Right cardiac atrium (tissue), 5 donors: ENCODE measurements around the gene ZNF681. TPM values are rescaled to one million over a fixed set of nuclear protein-coding genes. Genes with fewer than 3 reads are reported as not detected.
"Not testable (repeated sequence)": the region's sequence is repeated elsewhere in the genome, so short reads cannot be mapped to it uniquely, and the experiment has no call there.

Experiments used
- ATAC-seq, 2 donors: fragments of 200-7000 bp; cut with Tn5 transposase; one replicate each; pipeline versions ENCODE4 v1.8.0 to v1.9.1; 2020; ENCODE audit warnings: moderate library complexity in 2 of 2, mild to moderate bottlenecking in 1 of 2
- DNase-seq, 3 donors: peaks; one replicate each; pipeline ENCODE4 v3.0.0-alpha.2; 2020
- H3K27ac ChIP-seq: one replicate; pipeline ENCODE4 v1.5.1; 2013; ENCODE audit warnings: mild to moderate bottlenecking, low read length, control low read depth, moderate library complexity
- H3K27me3 ChIP-seq: one replicate; pipeline ENCODE4 v1.6.1; 2013; ENCODE audit not compliant: control insufficient read depth, insufficient read depth
- H3K4me1 ChIP-seq: one replicate; pipeline ENCODE4 v1.6.1; 2013; ENCODE audit warnings: low read length; ENCODE audit not compliant: control insufficient read depth, insufficient read depth
- H3K4me3 ChIP-seq: one replicate; pipeline ENCODE4 v1.5.1; 2013; ENCODE audit warnings: low read length, control low read depth
- H3K9me3 ChIP-seq: one replicate; pipeline ENCODE4 v1.6.1; 2013; ENCODE audit warnings: low read length; ENCODE audit not compliant: control insufficient read depth
- WGBS: extraction: QIAGEN DNeasy Blood & Tissue Kit; methylation state at CpG from one replicate; pipeline ENCODE4 v1.1.7; 2013; 5-methylcytosine and 5-hydroxymethylcytosine counted together
- intact Hi-C, 4 donors: fragments of 100-400 bp; cut with DNase I; formaldehyde crosslinking; loops; one replicate each; pipeline versions ENCODE4 v1.11.0 to v1.14.0; 2022 to 2023
- polyA plus RNA-seq: library from polyadenylated mRNA; stranded (reverse); fragments of 200-250 nt; gene quantifications from one replicate; pipeline ENCODE4 v1.2.3, GENCODE V29; 2013
- total RNA-seq, 4 donors: library from RNA; stranded (reverse); fragmentation: NEBNext Ultra II Directional; extraction: Animal tissue kit (Norgen Biotek cat#: 25700); gene quantifications; one replicate each; pipeline ENCODE4 v1.2.1, GENCODE V29; 2021
- donor health status: healthy with polysubstance abuse.
- donor health status: DM: no; HTN: yes; CAD: no.
- donor health status: DM: no; HTN: no; CAD: no.
- donor health status: DM: no; HTN: yes; CAD: no; lungs with severe emphysema.
- donor health status: DM: yes; HTN: yes; CAD: no.

The ZNF681 gene
- total and polyA plus RNA-seq, 5 donors = 0.43 to 1.3 (median 1.0) TPM

GRCh38 chr19:23743633-23744232 lies 15.0 kb downstream of the ZNF681 start:
- intact Hi-C loops, H3K27me3 ChIP-seq, H3K9me3 ChIP-seq, H3K4me1 ChIP-seq, H3K27ac ChIP-seq, DNase-seq, H3K4me3 ChIP-seq, ATAC-seq: not testable (repeated sequence)
- 99% methylated on average over 1 of the region's 1 CpG for WGBS

- H3K4me3 ChIP-seq, ATAC-seq, intact Hi-C loops: not testable (repeated sequence)
Observed at GRCh38 chr19:23730729-23731465, 27.8 kb downstream of the ZNF681 start.

GRCh38 chr19:23724161-23724560 lies 34.5 kb downstream of the ZNF681 start:
- H3K9me3 ChIP-seq, H3K4me1 ChIP-seq, H3K27me3 ChIP-seq, intact Hi-C loops, DNase-seq, H3K27ac ChIP-seq, H3K4me3 ChIP-seq, ATAC-seq: not testable (repeated sequence)
- WGBS = 11% methylated on average over 3 of the region's 6 CpGs

More at GRCh38 chr19:23730729-23731465, 27.8 kb downstream of the ZNF681 start:
- not testable (repeated sequence) for H3K27ac ChIP-seq, H3K4me1 ChIP-seq, H3K9me3 ChIP-seq, DNase-seq, H3K27me3 ChIP-seq
- WGBS = 87% methylated on average over 6 of the region's 6 CpGs

- DNase-seq (no peak), ATAC-seq (no peak)
- intact Hi-C loops = no loop called here
- Histone ChIP-seq H3K27me3 (no peaks in the 10 kb centered on the region), H3K4me1 (no peaks in the 10 kb centered on the region), H3K27ac (no peak overlapping the region), H3K4me3 (no peak overlapping the region), H3K9me3 (no peaks in the 10 kb centered on the region)
- WGBS = 7% methylated on average over 12 of the region's 12 CpGs
Observed at GRCh38 chr19:23718802-23719201, 39.9 kb downstream of the ZNF681 start.

GRCh38 chr19:23716792-23717191 lies 41.9 kb downstream of the ZNF681 start:
- DNase-seq (no peak), ATAC-seq (no peak)
- Histone ChIP-seq H3K9me3 (no peaks in the 10 kb centered on the region), H3K4me3 (no peak overlapping the region), H3K27ac (no peak overlapping the region), H3K4me1 (no peaks in the 10 kb centered on the region), H3K27me3 (no peaks in the 10 kb centered on the region)
- intact Hi-C loops = no loop called here

- intact Hi-C loops = no loop called here
- no peaks in the 10 kb centered on the region for H3K27me3 ChIP-seq
- DNase-seq (no peak), ATAC-seq (no peak)
- no peaks in the 10 kb centered on the region for H3K4me1 ChIP-seq
- no peak overlapping the region for H3K4me3 ChIP-seq
- no peaks in the 10 kb centered on the region for H3K9me3 ChIP-seq
- no peak overlapping the region for H3K27ac ChIP-seq
- WGBS = 32% methylated on average over 2 of the region's 2 CpGs
Observed at GRCh38 chr19:23709347-23709746, 49.3 kb downstream of the ZNF681 start.

GRCh38 chr19:23706657-23707056 lies 52.0 kb downstream of the ZNF681 start:
- H3K27ac ChIP-seq = no peak overlapping the region
- no peak overlapping the region for H3K4me3 ChIP-seq
- H3K4me1 ChIP-seq = no peaks in the 10 kb centered on the region
- no peak for ATAC-seq
- no peak for DNase-seq
- no peaks in the 10 kb centered on the region for H3K9me3 ChIP-seq
- WGBS = 83% methylated on average over 1 of the region's 1 CpG
- H3K27me3 ChIP-seq = no peaks in the 10 kb centered on the region
- intact Hi-C loops = no loop called here

- H3K4me3 ChIP-seq = no peak overlapping the region
- H3K4me1 ChIP-seq = no peaks in the 10 kb centered on the region
- intact Hi-C loops = no loop called here
- ATAC-seq (no peak), DNase-seq (no peak)
- H3K27me3 ChIP-seq = no peaks in the 10 kb centered on the region
- no peak overlapping the region for H3K27ac ChIP-seq
- 65% methylated on average over 2 of the region's 2 CpGs for WGBS
- H3K9me3 ChIP-seq = no peaks in the 10 kb centered on the region
Observed at GRCh38 chr19:23699521-23699860, 59.2 kb downstream of the ZNF681 start.

- intact Hi-C loops = no loop called here
- H3K9me3 ChIP-seq = no peaks in the 10 kb centered on the region
- ATAC-seq (no peak), DNase-seq (no peak)
- H3K4me3 ChIP-seq = no peak overlapping the region
- H3K27ac ChIP-seq = no peak overlapping the region
- 69% methylated on average over 6 of the region's 6 CpGs for WGBS
- no peaks in the 10 kb centered on the region for H3K27me3 ChIP-seq
- H3K4me1 ChIP-seq = no peaks in the 10 kb centered on the region
Observed at GRCh38 chr19:23698711-23699520, 59.8 kb downstream of the ZNF681 start.

- H3K9me3 ChIP-seq, H3K27ac ChIP-seq, DNase-seq, H3K27me3 ChIP-seq, ATAC-seq, intact Hi-C loops, H3K4me3 ChIP-seq, H3K4me1 ChIP-seq: not testable (repeated sequence)
- WGBS = 69% methylated on average over 7 of the region's 9 CpGs
Observed at GRCh38 chr19:23692937-23693336, 65.8 kb downstream of the ZNF681 start.
